Stimulated activated CD8-positive, alpha-beta memory T cell treated with anti-CD3 and anti-CD28 coated beads, Interleukin-15, amount 100 ng/mL, for 48 hours (primary cell): ENCODE measurements around the gene SYT5.

Source experiments
- DNase-seq, 2 donors: peaks; one replicate each; pipeline ENCODE4 v3.0.0-alpha.2; 2020; ENCODE audit warnings: low read depth in 2 of 2

SYT5 gene

DNA sequence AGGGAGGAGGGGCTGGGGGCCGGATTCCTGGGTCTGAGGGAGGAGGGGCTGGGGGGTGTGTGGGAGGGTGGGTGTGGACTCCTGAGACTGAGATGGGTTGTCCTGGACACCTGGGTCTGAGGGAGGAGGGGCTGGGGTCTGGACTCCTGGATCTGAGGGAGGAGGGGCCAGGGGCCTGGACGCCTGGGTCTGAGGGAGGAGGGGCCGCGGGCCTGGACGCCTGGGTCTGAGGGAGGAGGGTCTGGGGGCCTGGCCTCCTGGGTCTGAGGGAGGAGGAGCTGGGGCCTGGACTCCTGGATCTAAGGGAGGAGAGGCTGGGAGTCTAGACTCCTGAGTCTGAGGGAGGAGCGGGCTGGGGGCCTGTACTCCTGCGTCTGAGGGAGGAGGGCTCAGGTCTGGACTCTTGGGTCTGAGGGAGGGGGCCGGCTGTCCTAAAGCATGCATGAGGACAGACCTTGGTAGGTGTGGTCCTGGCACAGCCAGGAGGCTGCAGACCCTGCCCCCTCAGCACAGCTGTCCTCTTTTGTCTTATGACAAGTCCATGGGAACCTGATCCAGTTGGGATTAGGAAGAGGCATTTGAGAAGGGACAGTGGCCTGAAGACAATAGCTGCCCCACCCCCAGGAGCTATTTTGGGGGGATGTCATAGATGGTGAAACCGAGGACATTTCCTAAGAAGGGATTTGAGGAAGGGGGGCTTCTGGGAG lies 32.4 kb downstream of the SYT5 start:
- DNase-seq: no peak

DNA sequence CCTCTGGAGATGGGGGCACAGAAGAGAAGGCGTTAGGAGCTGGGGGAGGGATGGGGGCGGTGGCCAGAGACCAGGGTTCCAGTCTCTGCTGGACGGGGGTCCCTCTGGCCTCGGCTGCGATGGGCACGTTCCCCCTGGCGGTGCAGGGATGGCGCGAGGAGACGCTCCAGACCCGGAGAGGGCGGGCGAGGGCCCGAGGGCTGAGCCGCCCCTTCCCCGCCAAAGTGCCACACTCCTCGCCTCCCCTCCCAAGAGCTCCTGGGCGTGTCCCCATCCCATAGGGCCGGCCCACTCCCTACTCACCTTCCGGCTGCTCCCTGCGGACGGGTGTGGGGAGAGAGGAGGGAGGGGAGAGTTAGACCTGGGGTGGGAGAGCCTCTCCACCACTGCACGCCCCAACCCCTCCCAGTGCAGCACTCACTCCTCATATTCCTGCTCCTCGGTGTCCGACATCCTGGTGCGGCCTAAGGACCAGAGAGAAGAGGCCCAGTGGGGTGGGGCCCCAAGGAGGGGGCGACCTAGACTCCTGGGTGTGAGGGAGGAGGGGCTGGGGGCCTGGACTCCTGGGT lies 33.3 kb downstream of the SYT5 start:
- no peak for DNase-seq

DNA sequence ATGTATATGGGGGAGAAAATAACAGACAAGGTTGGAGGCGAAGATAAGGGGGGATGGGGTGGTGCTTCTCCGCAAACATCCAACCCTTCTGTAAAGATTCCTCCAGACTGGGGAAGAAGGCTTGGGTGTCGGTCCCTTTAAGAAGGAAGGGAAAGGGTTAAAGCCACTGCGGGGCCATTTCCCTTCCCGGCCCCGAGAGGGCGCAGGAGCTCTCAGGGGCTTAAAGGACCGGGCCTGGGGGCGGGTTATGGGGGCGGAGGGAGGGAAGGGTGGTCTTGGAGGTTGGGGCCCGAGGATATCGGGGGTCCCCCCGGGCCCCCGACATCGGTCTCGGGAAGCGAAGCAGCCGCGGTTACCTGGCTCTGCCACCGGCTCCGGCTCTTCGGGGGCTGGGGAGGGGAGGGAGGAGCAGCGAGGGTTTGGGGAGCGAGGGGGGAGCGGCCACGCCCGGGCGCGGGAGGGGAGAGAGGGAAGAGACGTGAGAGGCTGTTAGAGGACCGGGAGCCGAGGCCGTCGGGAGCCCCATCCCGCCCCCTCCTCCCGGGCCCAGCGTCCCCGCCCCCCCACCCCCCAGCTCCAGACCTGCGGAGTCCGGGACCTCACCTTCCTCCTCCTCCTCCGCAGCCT lies 33.9 kb downstream of the SYT5 start:
- DNase-seq: no peak

DNA sequence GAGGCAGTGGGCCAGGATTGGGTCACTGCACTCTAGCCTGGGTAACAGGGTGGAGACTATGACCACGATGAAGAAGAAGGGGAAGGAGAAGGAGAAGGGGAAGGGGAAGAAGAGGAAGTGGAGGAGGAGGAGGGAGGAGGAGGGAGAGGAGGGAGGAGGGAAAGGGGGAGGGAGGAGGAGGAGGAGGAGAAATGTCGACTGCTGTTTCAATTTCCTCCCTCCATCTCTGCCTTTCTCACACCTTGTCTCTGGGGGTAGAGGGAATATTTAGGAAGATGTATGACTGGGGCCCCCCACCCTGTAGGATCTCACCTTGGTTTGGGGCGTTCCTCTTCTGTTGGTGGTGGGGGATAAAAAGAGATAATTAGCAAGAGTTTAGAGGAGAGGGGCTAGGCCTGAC lies 34.9 kb downstream of the SYT5 start:
- DNase-seq: no peak

DNA sequence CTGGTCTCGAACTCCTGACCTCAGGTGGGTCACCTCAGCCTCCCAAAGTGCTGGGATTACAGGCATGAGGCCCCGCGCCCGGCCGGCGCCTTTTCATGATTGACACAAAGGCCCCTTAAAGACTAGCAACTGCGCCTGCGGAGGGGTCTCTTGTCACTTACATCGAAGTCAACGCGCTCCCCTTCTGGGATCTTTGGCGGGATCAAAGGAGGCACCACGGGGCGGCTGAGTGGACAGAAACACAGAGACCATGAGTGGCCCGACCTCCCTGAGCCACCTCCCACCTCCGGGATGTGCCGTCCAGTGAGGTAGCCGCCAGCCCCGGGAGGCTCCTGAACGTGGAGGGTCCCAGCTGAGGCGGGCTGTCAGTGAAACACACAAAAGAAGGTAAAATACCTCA lies 38.4 kb downstream of the SYT5 start:
- no peak for DNase-seq

DNA sequence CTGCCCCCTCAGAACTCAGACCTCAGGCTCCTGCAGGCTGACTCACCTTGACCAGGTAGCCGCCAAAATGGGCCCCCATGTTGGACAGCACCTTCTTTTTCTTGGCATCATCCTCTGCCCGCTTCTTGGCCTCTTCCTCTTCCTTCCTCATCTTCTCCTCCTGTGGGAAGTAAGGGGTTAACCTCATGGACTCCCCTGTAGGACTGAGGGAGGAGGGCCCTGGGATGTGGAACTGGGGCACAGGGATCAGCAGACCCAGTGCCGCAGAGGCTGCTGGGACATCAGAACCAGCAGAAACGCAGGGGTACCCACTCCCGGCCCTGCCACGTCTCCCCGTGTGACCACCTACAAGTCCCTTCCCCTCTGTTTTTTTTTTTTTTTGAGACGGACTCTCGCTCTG lies 42.2 kb downstream of the SYT5 start:
- no peak for DNase-seq

DNA sequence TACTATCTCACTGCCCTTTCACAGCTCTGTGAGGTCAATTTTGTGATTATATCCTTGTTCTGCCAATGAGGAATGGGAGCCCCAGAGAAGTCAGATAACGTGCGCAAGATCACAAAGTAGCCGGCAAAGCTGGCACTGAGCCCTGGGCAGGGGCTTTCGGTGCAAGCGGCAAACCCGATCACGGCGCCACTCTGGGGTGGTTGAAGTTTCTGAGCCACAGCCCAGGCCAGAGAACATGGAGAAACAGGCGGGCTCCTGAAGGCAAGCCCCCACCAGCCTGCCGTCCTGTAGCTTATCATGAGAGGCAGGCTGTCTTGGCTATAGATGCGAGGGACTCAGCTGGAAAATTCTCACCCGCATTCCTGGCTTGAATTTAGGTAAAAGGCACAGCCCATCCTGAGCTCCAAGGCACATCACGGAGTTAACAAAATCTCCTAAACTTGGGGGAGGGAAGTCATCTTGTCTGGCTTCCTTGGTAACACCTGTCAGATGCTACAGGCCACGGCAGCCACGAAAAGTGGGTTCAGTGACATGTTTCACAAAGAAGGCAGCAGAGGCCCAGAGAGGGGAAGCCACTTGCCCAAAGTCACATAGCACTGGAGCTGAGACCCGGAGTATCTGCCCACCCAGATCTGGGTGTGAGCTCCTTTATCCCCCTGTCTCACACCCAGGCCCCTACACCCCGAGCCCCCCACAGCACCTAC lies 43.5 kb downstream of the SYT5 start:
- no peak for DNase-seq

DNA sequence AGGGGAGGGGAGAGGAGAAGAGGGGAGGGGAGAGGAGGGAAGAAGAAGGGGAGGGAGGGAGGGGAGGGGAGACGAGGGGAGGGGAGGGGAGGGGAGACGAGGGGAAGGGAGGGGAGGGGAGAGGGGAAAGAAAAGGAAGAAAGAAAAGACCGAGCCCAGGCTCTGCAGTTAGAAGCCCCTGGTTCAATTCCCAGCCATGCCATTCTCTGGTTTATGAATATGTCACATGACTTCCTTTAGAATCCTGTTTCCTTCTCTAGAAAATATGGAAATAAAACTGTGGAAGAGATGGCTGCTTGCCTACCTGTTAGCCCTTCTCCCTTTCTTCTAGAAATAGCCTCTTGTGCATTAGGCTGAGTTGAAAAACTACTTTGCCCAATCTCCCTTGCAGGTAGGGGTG lies 45.4 kb downstream of the SYT5 start:
- DNase-seq: no peak

DNA sequence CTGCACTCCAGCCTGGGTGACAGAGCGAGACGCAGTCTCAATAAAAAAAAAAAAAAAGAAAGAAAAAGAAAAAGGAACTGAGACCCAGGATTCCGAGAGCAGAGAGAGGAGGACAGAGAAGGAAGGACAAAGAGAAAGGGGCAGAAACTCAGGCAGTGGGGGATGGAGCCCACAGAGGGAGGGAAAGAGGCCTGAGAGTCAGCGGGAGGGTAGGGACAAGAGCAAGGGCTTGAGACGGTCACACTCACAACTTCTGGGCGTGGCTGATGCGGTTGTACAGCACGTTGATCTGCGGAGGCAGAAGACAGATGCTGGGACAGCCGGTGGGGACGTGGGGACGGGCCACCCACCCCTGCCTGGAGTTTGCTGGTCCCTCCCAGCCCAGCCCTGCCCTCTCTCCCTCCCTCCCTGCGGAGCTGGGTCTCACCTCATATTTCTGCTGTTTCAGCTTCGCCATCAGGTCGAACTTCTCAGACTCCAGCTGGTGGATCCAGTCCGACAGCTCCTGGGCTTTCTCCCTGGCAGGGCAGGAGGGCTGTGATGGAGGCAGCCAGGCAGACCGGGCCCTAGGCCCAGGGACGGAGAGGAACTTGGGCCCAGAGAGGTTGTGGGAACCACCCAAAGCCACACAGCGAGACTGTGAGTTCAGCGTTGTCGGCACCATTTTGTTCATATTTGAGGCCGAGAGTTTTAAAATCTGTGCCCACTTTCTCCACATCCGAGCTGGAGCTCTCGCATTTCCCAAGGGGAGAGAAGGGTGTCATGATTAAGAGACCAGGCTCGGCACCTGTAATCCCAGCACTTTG lies 46.2 kb downstream of the SYT5 start:
- DNase-seq: no peak

DNA sequence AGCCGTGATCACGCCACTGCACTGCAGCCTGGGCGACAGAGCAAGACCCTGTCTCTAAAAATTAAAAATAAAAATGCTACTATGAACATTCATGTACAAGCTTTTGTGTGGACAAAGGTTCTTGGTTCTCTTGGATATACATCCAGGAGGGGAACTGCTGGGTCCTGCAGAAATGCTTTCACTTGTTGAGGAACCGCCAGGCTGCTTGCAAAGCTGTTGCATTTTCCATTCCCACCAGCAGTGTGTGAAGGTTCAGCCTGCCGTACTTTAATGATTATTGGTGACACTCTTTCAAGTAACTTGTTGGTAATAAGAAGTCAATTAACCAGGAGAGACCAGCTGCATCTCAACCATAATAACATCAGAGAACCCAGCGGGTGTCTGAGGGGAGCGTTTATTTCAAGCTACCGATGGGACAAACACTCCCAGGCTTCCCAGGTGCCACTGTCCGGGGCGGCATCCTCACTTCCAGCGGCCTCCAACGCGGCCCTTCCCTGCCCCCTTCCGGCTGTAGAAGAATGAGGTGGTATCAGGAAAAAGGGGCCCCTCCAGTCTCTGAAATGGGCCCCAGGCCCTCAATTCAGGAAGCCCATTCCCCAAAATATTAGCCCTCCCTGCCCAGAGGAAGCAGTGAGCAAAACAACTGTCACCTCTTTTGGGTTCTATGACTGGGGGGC lies 47.5 kb downstream of the SYT5 start:
- DNase-seq: no peak

DNA sequence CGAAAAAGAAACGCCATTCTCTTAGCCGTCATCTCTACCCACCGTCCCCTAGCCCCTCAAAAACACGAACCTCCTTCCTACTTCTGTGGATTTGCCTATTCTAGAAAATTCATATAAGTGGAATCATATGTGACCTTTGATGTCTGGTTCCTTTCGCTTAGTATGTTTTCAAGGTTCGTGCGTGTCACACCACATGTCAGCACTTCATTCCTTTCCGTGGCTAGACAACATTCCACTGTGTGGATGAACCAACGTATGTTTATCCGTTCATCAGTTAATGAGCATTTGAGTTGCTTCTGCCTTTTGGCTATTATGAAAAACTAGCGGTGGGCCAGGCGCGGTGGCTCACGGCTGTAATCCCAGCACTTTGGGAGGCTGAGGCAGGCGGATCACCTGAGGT lies 48.7 kb downstream of the SYT5 start:
- DNase-seq: no peak
